ENCODE data around the gene LCP2.

Gene LCP2

DNA sequence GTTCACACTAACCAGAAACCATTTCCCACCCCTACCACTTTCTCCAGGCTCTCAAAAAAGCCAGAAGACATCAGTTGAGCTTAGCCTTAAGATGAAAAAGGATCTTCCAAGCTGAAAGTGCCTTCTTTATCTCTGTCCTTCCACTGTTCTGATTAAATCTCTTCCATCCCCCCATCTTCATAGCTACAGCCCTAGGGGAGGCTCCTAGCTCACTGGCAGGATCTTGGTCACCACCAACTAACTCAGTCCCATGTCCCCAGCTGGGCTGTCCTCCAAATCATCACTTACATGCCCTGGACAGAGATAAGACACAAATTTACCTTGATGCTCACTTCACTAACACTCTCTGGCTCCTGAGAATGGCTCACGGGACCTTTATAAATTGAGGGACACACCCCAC is 14.3 kb downstream of the LCP2 start:
- TF ChIP-seq CTCF (IDR thresholded peaks at IDR 0.05; ENCODE audit: unreplicated experiment in 3 of 3): no peak

DNA sequence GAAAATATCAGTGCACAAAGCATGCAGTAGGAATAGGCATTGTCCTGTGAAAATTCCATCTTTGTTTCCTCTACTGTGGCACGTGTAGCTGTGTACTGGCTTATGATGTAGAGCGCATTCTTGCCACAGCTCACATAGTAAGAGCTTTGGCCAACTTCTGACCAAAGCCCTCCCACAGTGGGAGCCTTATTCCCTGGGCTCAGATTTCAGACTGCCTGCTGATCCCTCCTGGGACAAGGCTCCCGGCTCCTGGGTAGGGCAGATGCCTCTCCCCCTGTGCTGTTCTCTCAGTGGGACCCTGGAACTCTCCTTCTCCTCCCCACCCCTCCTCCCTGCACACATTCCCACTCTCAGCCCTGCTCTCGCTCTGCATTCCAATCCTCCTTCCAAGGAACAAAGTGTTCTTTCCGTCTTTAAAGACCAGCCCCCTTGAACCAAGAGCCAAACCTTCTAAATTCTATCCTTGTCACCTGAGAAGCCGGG is 17.5 kb downstream of the LCP2 start:
- no peaks in the 10 kb centered on the region for H3K36me3 Mint-ChIP-seq (ENCODE audit: low read depth)
- no peaks in the 10 kb centered on the region for H3K4me1 Mint-ChIP-seq
- H3K27ac Mint-ChIP-seq: no peak overlapping the region
- no peak overlapping the region for H3K4me3 Mint-ChIP-seq
- H3K9me3 Mint-ChIP-seq: peaks cover 8% of the 10 kb centered on the region
- H3K27me3 Mint-ChIP-seq (ENCODE audit: low read depth): peaks cover 22% of the 10 kb centered on the region
- no peak for TF ChIP-seq CTCF (IDR thresholded peaks at IDR 0.05; ENCODE audit: unreplicated experiment in 3 of 3)

More for the DNA sequence above, 14.3 kb downstream of the LCP2 start:
- Mint-ChIP-seq H3K27me3 (ENCODE audit: low read depth) (peaks cover 18% of the 10 kb centered on the region), H3K4me1 (no peaks in the 10 kb centered on the region), H3K4me3 (no peak overlapping the region), H3K27ac (no peak overlapping the region), H3K36me3 (ENCODE audit: low read depth) (no peaks in the 10 kb centered on the region), H3K9me3 (peaks cover 19% of the 10 kb centered on the region)

GRCh38 chr5:170279459-170279817 is 18.1 kb downstream of the LCP2 start:
- Mint-ChIP-seq H3K9me3 (peaks cover 6% of the 10 kb centered on the region), H3K4me3 (no peak overlapping the region), H3K27ac (no peak overlapping the region), H3K36me3 (ENCODE audit: low read depth) (no peaks in the 10 kb centered on the region), H3K27me3 (ENCODE audit: low read depth) (peaks cover 22% of the 10 kb centered on the region), H3K4me1 (no peaks in the 10 kb centered on the region)
- no peak for TF ChIP-seq CTCF (IDR thresholded peaks at IDR 0.05; ENCODE audit: unreplicated experiment in 3 of 3)

DNA sequence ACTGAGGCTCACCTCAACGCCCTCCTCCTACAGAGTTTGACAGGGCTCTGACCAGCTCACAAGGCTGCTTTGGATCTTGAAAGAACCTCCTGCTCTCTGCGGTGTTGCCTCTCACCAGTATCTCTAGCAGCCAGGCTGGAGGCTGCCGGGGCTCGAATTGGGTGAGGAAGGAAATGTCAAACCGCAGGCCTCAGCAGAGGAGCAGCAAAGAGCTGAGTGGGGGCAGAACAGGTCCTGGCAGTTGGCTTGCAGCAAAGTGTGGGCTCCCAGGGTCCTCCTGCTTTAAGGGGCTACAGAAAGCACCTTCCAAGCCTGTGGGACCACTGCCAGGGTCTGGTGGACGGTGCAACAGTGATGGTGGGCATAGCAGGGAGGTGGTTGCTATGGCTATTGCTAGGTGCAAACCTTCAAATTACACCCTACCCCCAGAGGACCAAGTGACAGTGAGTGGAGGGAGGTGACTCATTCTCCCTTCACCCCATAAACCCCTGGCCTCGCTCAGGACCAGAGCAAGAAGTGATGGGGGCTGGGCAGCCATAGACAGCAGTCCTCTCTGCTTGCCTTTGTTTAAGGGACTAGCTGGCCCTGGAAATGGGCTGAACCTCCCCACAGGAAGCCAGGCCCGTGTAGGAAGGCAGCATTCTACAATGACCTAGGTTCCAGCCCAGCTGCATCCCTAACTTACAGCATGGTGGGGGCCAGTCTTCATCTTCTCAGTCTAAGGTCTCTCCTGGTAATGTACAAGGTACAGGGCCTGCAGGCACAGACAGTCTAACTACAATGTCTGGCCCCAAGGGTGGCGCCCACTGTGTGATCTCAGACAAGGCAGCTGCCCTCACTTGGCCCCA is 18.7 kb downstream of the LCP2 start:
- H3K4me3 Mint-ChIP-seq: no peak overlapping the region
- TF ChIP-seq CTCF (IDR thresholded peaks at IDR 0.05; ENCODE audit: unreplicated experiment in 3 of 3): no peak
- peaks cover 26% of the 10 kb centered on the region for H3K27me3 Mint-ChIP-seq (ENCODE audit: low read depth)
- H3K9me3 Mint-ChIP-seq: peaks cover 6% of the 10 kb centered on the region
- no peaks in the 10 kb centered on the region for H3K4me1 Mint-ChIP-seq
- H3K27ac Mint-ChIP-seq: no peak overlapping the region
- no peaks in the 10 kb centered on the region for H3K36me3 Mint-ChIP-seq (ENCODE audit: low read depth)

DNA sequence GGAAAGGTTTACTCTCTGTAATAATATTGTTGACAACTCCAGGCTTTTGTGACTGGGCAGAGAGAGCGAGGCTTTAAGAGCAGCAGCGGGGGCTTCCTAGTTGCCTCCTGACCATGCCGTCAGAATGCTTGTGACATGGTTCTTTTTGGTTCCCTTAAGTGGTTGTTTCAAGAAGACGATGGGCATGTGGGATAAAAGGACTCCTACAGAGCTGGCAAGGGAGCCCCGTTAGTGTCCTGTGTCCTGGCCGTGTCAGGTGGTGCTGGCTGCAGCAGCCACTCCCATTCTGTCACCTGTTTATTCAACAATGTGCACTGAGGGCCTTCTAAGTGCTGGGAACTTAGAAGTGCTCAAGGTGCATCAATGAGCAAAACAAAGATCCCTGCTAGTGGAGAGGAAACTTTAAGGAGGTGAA is 19.7 kb downstream of the LCP2 start:
- Mint-ChIP-seq H3K4me3 (no peak overlapping the region), H3K27ac (no peak overlapping the region), H3K4me1 (no peaks in the 10 kb centered on the region), H3K36me3 (ENCODE audit: low read depth) (no peaks in the 10 kb centered on the region), H3K27me3 (ENCODE audit: low read depth) (peaks cover 26% of the 10 kb centered on the region), H3K9me3 (no peaks in the 10 kb centered on the region)
- TF ChIP-seq CTCF (IDR thresholded peaks at IDR 0.05; ENCODE audit: unreplicated experiment in 3 of 3): no peak

DNA sequence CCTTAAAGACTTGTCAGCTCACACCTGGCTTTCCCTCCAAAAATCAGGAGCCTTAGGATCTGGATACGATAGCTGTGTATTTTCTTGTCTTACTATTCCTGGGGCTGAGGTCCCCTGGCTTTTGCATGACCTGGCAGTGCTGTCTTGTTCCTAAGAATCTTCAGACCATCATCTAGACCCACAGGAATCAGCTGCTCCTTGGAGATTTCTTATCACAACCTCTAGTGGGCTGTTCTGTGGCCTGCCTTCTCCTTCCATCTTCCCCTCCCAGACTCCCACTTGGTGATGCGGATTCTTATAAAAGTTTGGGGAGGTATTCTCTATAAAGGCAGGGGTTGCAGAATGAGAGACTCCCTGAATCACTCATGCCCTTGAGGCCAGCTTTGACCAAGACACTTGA is 21.4 kb downstream of the LCP2 start:
- Mint-ChIP-seq H3K36me3 (ENCODE audit: low read depth) (no peaks in the 10 kb centered on the region), H3K4me3 (no peak overlapping the region), H3K4me1 (peaks cover 12% of the 10 kb centered on the region), H3K27me3 (ENCODE audit: low read depth) (peaks cover 26% of the 10 kb centered on the region), H3K27ac (peak overlapping the region in 1 of 3 experiments; percentile 32), H3K9me3 (no peaks in the 10 kb centered on the region)
- TF ChIP-seq CTCF (IDR thresholded peaks at IDR 0.05; ENCODE audit: unreplicated experiment in 3 of 3): no peak
